ENCODE measurements around the gene ZNHIT3. TPM values are rescaled to one million over a fixed set of nuclear protein-coding genes. Genes with fewer than 3 reads are reported as not detected.

ZNHIT3 gene
- 81.8 to 91.9 TPM (median 87.6 TPM) in 5 replicates for total RNA-seq (2022; extraction: Qiagen RNA extraction; ENCODE audit: low read depth)

DNA sequence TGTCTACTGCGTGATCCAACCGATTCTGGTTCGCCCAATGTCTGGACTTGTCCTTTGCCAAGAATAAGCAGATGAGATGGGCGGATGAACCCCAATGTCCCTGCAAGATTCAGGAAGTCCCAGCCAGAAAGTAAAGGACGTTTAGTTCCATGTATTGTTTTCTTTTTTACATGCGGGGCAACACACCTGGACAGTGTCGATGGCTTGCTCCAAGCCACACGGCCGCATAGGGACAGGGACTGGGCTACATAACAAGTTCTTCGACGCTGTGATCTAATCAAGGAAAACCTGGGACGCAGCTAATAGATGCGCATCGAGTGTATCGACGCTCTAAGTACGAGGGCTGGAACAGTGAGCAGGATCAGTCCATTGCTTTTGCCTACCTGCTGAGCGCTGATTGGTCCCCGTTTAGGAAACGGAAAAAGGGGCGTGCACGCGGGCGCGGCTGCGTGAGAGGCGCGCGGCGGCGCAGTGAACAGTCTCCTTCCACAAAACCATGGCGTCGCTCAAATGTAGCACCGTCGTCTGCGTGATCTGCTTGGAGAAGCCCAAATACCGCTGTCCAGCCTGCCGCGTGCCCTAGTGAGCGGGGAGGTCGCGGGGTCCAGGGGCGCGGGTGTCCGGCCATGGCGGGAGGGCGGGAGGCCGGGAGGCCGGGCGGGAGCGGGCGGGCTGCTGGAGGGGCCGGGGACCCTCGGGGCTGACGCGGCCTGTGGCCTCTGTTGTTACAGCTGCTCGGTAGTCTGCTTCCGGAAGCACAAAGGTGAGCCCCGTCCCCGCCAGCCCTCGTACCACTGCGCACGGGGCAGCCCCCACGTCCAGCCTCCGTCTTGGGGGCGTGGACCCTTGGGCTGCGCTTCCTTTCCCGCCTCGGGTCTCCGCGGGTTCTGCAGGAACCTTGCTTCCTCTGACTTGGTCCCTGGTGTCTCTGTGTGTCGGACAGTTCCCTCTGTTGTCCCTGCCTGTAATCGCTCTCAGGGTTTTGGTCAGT is at the start of gene ZNHIT3:
ZNHIT3 (plus strand) TSS at position 478 of the 991 bp plus-strand sequence; CDS start at position 497, 19 bp downstream.

DNA sequence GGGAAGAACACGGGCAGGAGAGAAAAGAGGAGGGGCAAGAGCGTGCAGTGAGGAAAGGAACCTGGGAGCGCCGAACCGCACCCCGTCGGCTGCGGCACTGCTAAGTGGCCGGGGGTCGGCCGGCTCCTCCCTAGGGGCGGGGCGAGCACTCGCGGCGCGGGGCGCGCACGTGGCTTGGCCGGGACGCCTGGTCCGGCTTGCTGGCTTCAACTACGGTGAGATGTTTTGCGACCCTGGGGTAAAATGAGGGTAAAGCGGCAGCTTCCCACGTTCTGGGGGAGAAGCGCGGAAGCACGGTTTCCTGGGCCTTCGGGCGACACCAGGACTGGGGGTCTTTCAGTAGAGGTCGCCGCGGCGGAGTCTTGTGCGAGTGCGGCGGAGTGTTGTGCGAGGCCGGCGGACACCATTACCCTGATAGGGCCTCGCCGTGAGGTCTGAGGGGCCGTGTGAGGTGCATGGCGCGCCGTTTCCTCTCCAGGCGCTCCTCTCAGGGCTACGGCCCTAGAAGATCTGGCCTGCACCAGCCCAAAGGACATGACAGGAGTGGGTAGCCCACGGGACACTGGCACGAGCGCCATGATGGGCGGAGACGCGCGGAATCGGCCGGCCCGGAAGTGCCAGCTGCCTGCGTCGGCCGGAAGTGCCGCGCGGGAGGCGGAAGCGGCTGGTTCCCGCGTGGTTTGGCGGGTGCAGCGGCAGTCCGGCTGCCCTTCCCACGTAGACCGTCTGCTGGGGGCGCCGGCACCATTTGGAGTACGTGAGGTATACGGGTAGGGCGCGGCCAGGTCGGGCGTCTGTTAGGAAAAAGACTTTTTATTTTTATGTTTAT is 48.6 kb downstream of the ZNHIT3 start, which contains the start of the genes MYO19 and PIGW:
MYO19 (minus strand) TSS at position 29 of the 829 bp plus-strand sequence. CDS start 2,330 bp downstream, outside the sequence.
PIGW (plus strand) TSS at position 148 of the 829 bp plus-strand sequence. CDS start 2,115 bp downstream, outside the sequence.

DNA sequence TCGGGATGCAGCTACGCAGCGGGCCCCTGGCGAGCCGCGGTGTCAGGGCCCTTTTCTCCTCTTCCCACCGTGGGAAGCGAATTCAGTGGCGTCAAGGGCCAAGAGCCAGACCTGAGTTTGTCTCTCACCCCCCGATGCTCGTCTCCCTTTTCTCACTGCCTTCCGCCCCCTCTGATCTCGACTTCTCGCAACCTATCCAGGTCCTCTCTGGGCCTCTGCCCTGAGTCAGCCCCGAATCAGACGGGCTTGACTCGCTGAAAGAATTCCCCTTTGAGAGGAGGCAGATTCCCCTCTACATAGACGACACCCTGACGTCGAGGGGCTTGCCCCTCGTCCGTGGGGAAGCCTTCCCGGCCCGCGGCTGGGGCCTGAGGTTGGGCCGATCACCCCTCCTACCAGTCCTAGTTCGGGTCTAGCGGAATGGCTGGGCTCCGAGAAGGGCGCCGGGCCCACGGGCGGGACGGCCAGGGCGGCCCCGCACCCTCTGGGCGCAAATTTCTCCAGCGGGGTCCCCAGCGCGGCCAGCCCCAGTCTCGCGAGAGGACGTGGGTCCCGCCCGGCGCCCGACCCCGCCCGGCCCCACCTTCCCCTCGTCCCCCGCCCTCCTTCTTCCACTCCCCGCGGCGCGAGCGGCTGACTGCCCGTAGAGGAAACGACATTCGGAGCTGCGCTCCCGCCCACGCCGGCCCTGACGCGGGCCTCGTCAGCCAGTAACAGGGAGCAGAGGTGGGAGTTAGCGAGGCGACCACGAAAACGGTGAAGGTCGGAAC is 58.0 kb downstream of the ZNHIT3 start, which contains the start of gene GGNBP2:
GGNBP2 (plus strand) TSS at position 613 of the 770 bp plus-strand sequence. CDS start 806 bp downstream, outside the sequence.

Other genes starting within 250 kb of the ZNHIT3 start
- 0.19 to 0.46 TPM (median 0.29 TPM) in 5 replicates for gene TBC1D3I, start 222.1 kb upstream of the ZNHIT3 start, total RNA-seq (2022; extraction: Qiagen RNA extraction; ENCODE audit: low read depth)
- gene TBC1D3G, start 162.8 kb upstream of the ZNHIT3 start, total RNA-seq (2022; extraction: Qiagen RNA extraction; ENCODE audit: low read depth), result not detected in 5 replicates
- gene TBC1D3H, start 98.2 kb upstream of the ZNHIT3 start, total RNA-seq (2022; extraction: Qiagen RNA extraction; ENCODE audit: low read depth), result not detected in 5 replicates
- 60.8 to 66.2 TPM (median 63.0 TPM) in 5 replicates for gene MYO19, start 48.2 kb downstream of the ZNHIT3 start, total RNA-seq (2022; extraction: Qiagen RNA extraction; ENCODE audit: low read depth)
- 27.0 to 29.4 TPM (median 27.8 TPM) in 5 replicates for gene PIGW, start 48.3 kb downstream of the ZNHIT3 start, total RNA-seq (2022; extraction: Qiagen RNA extraction; ENCODE audit: low read depth)
- 57.2 to 65.3 TPM (median 63.2 TPM) in 5 replicates for gene GGNBP2, start 58.2 kb downstream of the ZNHIT3 start, total RNA-seq (2022; extraction: Qiagen RNA extraction; ENCODE audit: low read depth)
- 7.3 to 10.4 TPM (median 9.2 TPM) in 5 replicates for gene DHRS11, start 105.2 kb downstream of the ZNHIT3 start, total RNA-seq (2022; extraction: Qiagen RNA extraction; ENCODE audit: low read depth)
- 13.7 to 20.6 TPM (median 20.0 TPM) in 5 replicates for gene MRM1, start 114.9 kb downstream of the ZNHIT3 start, total RNA-seq (2022; extraction: Qiagen RNA extraction; ENCODE audit: low read depth)

All from A549 treated with DMSO at 1 μM for 4 hours (cell line).